ENCODE data around the gene PXYLP1.
"Not testable (repeated sequence)": the region's sequence is repeated elsewhere in the genome, so short reads cannot be mapped to it uniquely, and the experiment has no call there.

The PXYLP1 gene

GRCh38 chr3:141274411-141275031 is 42.9 kb downstream of the PXYLP1 start:
- DNase-seq: no peak

DNA sequence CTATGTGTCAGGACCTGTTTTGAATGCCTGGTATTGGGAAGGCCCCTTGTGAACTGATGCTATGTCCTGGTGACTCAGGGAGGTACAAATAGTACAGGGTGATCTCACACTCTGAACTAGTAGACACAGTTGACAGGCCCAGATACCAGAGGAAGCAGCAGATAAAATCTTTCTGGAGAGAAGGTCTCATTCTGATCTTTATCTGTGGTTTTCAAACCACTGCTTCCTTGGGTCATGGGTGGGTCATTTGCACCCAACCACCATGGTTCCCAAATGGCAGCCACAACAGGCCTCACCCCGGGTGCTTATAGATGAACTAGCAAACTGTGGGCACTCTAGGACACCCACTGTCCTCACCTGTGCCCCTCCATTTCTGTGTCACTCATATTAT is 43.4 kb downstream of the PXYLP1 start:
- DNase-seq: no peak

DNA sequence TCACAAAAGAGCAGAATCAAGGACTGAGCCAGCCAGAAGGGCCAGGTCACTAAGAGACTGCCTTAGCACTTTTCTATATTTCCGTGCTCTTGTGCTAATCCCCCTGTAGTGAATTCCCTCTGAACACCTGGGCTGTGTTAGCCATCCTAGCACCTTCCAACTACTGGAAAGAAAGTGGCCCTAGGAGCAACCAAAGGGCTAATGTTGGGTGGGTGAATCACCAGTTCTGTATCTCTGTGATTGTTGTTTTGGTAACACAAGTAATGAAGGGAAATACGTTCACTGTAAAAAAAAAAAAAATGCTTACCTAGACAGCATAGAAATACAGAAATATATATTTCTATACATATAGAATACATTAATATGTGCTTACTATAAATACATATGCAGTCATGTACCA is 43.9 kb downstream of the PXYLP1 start:
- DNase-seq: no peak

DNA sequence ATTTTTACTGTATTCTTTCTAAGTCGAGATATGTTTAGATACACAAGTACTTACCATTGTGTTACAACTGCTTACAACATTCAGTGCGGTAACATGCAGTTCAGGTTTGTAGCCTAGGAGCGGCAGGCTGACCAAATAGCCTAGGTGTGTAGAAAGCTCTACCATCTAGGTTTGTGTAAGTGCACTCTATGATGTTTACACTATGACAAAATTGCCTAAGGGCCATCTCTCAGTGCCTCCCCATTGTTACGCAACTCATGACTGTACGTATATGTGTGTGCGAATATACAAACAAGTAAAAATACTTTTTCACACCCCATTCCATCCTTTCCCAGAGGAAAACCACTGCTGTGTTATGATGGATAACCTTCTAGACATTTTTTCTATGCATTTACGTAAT is 44.3 kb downstream of the PXYLP1 start:
- DNase-seq: no peak

DNA sequence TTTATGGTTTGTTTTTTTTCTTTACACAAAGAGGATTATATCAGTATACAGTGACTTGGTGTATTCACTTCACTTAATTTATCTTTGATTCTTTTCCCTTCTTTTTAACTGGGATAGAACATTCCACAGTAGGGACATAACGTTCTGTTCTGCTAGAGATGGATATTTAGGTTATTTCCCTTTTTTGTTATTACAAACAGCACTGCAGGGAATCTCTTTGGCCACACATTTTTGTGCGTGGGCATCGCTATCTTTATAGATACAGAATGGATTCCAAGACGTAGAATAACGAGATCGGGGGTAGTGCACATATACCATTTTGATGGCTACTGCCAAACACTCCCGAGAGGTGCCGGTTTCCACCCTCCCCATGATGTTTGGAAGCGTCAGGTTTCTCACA is 44.8 kb downstream of the PXYLP1 start:
- DNase-seq: no peak

GRCh38 chr3:141277451-141277850 is 45.8 kb downstream of the PXYLP1 start:
- no peak for DNase-seq

DNA sequence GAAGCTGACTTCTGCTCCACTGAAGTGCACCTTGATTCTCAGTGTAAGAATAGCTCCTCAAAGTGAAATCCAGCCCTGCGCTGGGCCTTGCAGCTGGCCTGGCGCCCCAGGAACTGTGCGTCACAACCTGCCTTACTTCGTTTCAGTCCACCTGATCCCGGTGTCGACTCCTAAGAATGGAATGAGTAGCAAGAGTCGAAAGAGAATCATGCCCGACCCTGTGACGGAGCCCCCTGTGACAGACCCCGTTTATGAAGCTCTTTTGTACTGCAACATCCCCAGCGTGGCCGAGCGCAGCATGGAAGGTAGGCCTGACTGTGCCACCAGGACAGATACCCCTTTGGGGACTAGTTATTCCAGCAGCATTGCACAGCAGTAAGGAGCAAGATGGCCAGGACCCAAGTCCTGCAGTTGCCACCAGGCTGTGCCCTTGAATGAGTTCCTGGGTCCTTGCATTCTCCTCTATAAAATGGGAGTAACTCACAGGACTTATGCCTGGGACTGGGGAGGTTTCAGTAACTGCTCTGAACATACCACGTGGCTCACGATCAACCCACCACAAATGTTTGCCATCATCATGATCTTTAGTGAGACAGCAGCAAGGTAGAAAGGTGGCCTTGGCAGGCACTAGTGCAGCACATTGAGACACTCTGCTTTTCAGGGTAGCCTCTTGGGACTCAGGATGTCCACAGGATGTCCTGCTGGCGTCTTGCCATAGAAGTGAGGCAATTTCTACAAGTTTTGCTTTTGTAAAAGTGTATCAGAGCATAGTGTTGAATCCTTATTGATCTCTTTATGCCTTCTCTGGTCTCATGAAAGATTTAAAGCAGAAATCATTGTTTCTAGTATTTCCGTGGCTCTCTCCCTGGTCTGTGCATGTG is 46.8 kb downstream of the PXYLP1 start:
- DNase-seq: no peak

DNA sequence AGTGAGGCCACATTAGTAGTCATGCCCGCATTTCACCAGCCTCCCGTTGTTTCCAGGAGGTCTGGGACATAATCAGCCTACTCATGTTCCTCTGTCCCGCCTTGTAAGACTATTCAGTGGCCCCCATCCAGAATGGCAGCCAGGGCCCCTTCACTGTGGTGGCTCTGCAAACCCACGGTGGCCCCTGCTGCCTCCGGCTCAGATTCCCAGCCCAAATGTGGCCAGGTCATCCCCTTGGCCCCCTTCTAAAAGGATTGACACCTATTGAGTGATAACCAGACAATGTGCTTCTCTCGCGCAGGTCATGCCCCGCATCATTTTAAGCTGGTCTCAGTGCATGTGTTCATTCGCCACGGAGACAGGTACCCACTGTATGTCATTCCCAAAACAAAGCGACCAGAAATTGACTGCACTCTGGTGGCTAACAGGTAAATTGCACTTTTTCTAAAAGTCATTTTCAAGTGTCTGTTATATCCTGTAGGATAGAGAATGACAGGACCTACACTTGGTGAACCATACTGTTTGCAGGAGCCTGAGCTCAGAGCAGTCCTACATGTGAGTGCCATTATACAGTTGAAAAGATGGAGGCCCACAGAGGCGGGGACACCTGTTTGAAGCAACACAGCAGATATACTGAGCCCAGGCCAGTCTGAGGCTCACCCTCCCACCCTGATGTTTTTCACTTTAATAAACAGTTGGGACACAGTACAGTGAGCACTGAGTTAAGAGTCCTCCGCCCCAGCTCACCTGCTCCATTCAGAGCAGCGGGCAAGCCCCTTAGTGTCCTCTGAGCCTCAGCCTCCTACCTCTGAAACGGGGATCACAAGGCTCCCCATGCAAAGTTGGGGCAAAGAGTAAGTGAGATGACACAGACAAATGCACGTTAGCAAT is 47.7 kb downstream of the PXYLP1 start:
- peak; percentile 63 for DNase-seq

GRCh38 chr3:141280086-141280485 is 48.5 kb downstream of the PXYLP1 start:
- no peak for DNase-seq

GRCh38 chr3:141280690-141281089 is 49.1 kb downstream of the PXYLP1 start:
- no peak for DNase-seq

GRCh38 chr3:141285570-141285969 is 53.9 kb downstream of the PXYLP1 start:
- no peak for DNase-seq

- no peak for DNase-seq
Observed at GRCh38 chr3:141286856-141287255, 55.2 kb downstream of the PXYLP1 start.

- DNase-seq: no peak
Observed at GRCh38 chr3:141287326-141287725, 55.7 kb downstream of the PXYLP1 start.

- DNase-seq: no peak
Observed at GRCh38 chr3:141288336-141288990, 56.8 kb downstream of the PXYLP1 start.

GRCh38 chr3:141289228-141289772 is 57.7 kb downstream of the PXYLP1 start:
- no peak for DNase-seq

DNA sequence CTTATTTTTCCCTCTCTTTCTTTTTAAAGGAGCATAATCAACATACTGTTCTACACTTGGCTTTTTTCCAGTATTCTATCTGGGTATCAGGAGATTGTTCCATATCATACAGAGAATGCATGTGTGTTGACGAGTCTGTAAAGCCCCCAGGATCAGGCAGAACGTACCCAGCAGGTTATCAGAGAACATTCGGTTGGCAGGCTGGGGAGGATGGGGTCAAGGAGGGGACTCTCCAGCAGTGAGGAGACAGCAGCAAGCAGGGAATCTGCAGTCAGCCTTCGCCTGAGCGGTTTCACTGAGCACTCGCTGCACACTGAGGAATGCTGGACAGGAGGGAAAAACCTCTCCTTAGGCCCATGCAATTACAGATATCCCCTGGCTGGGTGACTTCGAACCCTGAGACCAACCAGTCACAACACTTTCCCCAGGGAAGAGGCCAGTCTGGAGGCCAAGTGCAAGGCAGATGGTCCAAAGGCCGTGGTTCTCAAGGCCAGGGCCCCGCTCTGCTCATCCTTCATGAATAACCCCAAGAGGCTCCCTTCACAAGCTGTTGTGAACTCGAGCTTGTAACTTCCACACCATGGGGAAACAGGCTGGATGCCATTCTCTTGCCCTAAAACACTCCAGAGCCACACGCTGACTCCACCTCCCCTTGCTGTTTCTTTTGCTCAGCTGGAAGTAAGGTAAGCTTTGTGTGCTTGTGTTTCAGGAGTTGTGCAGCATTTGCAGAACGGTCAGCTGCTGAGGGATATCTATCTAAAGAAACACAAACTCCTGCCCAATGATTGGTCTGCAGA is 60.1 kb downstream of the PXYLP1 start:
- no peak for DNase-seq

DNA sequence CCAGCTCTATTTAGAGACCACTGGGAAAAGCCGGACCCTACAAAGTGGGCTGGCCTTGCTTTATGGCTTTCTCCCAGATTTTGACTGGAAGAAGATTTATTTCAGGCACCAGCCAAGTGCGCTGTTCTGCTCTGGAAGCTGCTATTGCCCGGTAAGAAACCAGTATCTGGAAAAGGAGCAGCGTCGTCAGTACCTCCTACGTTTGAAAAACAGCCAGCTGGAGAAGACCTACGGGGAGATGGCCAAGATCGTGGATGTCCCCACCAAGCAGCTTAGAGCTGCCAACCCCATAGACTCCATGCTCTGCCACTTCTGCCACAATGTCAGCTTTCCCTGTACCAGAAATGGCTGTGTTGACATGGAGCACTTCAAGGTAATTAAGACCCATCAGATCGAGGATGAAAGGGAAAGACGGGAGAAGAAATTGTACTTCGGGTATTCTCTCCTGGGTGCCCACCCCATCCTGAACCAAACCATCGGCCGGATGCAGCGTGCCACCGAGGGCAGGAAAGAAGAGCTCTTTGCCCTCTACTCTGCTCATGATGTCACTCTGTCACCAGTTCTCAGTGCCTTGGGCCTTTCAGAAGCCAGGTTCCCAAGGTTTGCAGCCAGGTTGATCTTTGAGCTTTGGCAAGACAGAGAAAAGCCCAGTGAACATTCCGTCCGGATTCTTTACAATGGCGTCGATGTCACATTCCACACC is 60.9 kb downstream of the PXYLP1 start:
- DNase-seq: no peak

DNA sequence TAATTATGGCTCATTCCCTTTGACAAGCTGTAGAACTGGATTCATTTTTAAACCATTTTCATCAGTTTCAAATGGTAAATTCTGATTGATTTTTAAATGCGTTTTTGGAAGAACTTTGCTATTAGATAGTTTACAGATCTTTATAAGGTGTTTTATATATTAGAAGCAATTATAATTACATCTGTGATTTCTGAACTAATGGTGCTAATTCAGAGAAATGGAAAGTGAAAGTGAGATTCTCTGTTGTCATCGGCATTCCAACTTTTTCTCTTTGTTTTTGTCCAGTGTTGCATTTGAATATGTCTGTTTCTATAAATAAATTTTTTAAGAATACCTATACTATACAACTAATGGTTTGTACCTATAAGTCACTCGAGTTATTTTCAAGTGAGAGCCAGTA is 62.7 kb downstream of the PXYLP1 start:
- no peak for DNase-seq

GRCh38 chr3:141294848-141295247 is 63.2 kb downstream of the PXYLP1 start:
- DNase-seq: no peak

GRCh38 chr3:141300426-141300825 is 68.8 kb downstream of the PXYLP1 start:
- not testable (repeated sequence) for DNase-seq
